H9 (cell line): ENCODE measurements around the gene SDR39U1. TPM values are rescaled to one million over a fixed set of nuclear protein-coding genes. Genes with fewer than 3 reads are reported as not detected.

Experiments
- DNase-seq: peaks from one replicate; pipeline ENCODE4 v3.0.0-alpha.2; 2017
- H2AFZ ChIP-seq: one replicate; pipeline ENCODE4 v1.6.1; 2013; ENCODE audit warnings: mild to moderate bottlenecking, low read length, control low read depth, moderate library complexity
- H2AK5ac ChIP-seq: 2 replicates; pipeline ENCODE4 v1.6.1; 2013; ENCODE audit warnings: low read length, control low read depth, mixed read lengths; ENCODE audit not compliant: insufficient read length
- H2BK120ac ChIP-seq: one replicate; pipeline ENCODE4 v1.6.1; 2013; ENCODE audit warnings: low read depth, mild to moderate bottlenecking, low read length, control low read depth, inconsistent platforms; ENCODE audit not compliant: poor library complexity, severe bottlenecking
- H2BK12ac ChIP-seq: 2 replicates; pipeline ENCODE4 v1.6.1; 2013; ENCODE audit warnings: low read length, control low read depth, mixed read lengths, low read depth; ENCODE audit not compliant: insufficient read length
- H2BK15ac ChIP-seq: 2 replicates; pipeline ENCODE4 v1.6.1; 2013; ENCODE audit warnings: low read depth, low read length, control low read depth
- H2BK20ac ChIP-seq: one replicate; pipeline ENCODE4 v1.6.1; 2013; ENCODE audit warnings: low read depth, mild to moderate bottlenecking, low read length, control low read depth, inconsistent platforms; ENCODE audit not compliant: poor library complexity, severe bottlenecking
- H2BK5ac ChIP-seq: 2 replicates; pipeline ENCODE4 v1.6.1; 2013; ENCODE audit warnings: low read length, control low read depth, mixed read lengths; ENCODE audit not compliant: insufficient read length
- H3K14ac ChIP-seq: 2 replicates; pipeline ENCODE4 v1.6.1; 2013; ENCODE audit warnings: low read length, control low read depth; ENCODE audit not compliant: insufficient read depth
- H3K18ac ChIP-seq: 2 replicates; pipeline ENCODE4 v1.6.1; 2013; ENCODE audit warnings: low read depth, mild to moderate bottlenecking, mixed read lengths, low read length, control low read depth; ENCODE audit not compliant: insufficient read length
- H3K23ac ChIP-seq: 2 replicates; pipeline ENCODE4 v1.6.1; 2013; ENCODE audit warnings: low read length, control low read depth, mixed read lengths, low read depth; ENCODE audit not compliant: insufficient read length
- H3K23me2 ChIP-seq: 2 replicates; pipeline ENCODE4 v1.6.1; 2013; ENCODE audit warnings: low read depth, mild to moderate bottlenecking, mixed read lengths, low read length, control low read depth; ENCODE audit not compliant: insufficient read length, poor library complexity, severe bottlenecking
- H3K27ac ChIP-seq: 2 replicates; pipeline ENCODE4 v1.5.1; 2013; ENCODE audit warnings: low read length, control low read depth, mixed read lengths, low read depth; ENCODE audit not compliant: insufficient read length
- H3K27me3 ChIP-seq: 2 replicates; pipeline ENCODE4 v1.6.1; 2013; ENCODE audit warnings: low read length, control low read depth, inconsistent platforms; ENCODE audit not compliant: insufficient read depth
- H3K4ac ChIP-seq: 2 replicates; pipeline ENCODE4 v1.6.1; 2013; ENCODE audit warnings: low read depth, mild to moderate bottlenecking, control low read depth, inconsistent platforms, low read length, moderate library complexity
- H3K4me1 ChIP-seq: 2 replicates; pipeline ENCODE4 v1.6.1; 2013; ENCODE audit warnings: low read length, control low read depth, inconsistent platforms; ENCODE audit not compliant: insufficient read depth
- H3K4me2 ChIP-seq: 2 replicates; pipeline ENCODE4 v1.6.1; 2013; ENCODE audit warnings: low read length, control low read depth, mixed read lengths; ENCODE audit not compliant: insufficient read length, insufficient read depth
- H3K56ac ChIP-seq: 2 replicates; pipeline ENCODE4 v1.6.1; 2013; ENCODE audit warnings: low read depth, mild to moderate bottlenecking, mixed read lengths, low read length, control low read depth; ENCODE audit not compliant: insufficient read length
- H3K79me1 ChIP-seq: 2 replicates; pipeline ENCODE4 v1.6.1; 2013; ENCODE audit warnings: low read depth, mild to moderate bottlenecking, moderate library complexity, low read length, control low read depth, inconsistent platforms; ENCODE audit not compliant: insufficient read depth, poor library complexity, severe bottlenecking
- H3K79me2 ChIP-seq: 2 replicates; pipeline ENCODE4 v1.6.1; 2013; ENCODE audit warnings: low read length, control low read depth, inconsistent platforms; ENCODE audit not compliant: insufficient read depth
- H3K9ac ChIP-seq: 2 replicates; pipeline ENCODE4 v1.6.1; 2013; ENCODE audit warnings: low read length, control low read depth, mixed read lengths; ENCODE audit not compliant: insufficient read length; ENCODE audit errors: extremely low read depth
- H3K9me3 ChIP-seq: one replicate; pipeline ENCODE4 v1.6.1; 2013; ENCODE audit warnings: low read depth, low read length, inconsistent platforms; ENCODE audit not compliant: control insufficient read depth
- H3T11ph ChIP-seq: one replicate; pipeline ENCODE4 v1.6.1; 2013; ENCODE audit warnings: mild to moderate bottlenecking, low read length, control low read depth, inconsistent platforms
- H4K20me1 ChIP-seq: one replicate; pipeline ENCODE4 v1.6.1; 2013; ENCODE audit not compliant: control insufficient read depth, insufficient read length, insufficient read depth
- H4K5ac ChIP-seq: 2 replicates; pipeline ENCODE4 v1.6.1; 2013; ENCODE audit warnings: low read depth, mild to moderate bottlenecking, mixed read lengths, low read length, control low read depth; ENCODE audit not compliant: insufficient read length
- H4K8ac ChIP-seq: replicated peaks from 2 replicates; pipeline ENCODE4 v1.6.1; 2013; ENCODE audit warnings: low read length, control low read depth, mixed read lengths, low read depth; ENCODE audit not compliant: insufficient read length
- H4K91ac ChIP-seq: 2 replicates; pipeline ENCODE4 v1.6.1; 2013; ENCODE audit warnings: low read depth, mild to moderate bottlenecking, moderate library complexity, mixed read lengths, low read length, control low read depth; ENCODE audit not compliant: insufficient read length
- H3K27ac Mint-ChIP-seq, 3 experiments: 2 replicates in 2 of 3; 3 replicates in 1 of 3; pipeline ENCODE4 v1.8.0; 2020 to 2021; ENCODE audit warnings: mixed read lengths in 3 of 3, mild to moderate bottlenecking in 1 of 3, moderate library complexity in 1 of 3
- H3K27me3 Mint-ChIP-seq: 2 replicates; pipeline ENCODE4 v1.8.0; 2021; ENCODE audit warnings: low read depth, mild to moderate bottlenecking, moderate library complexity, mixed read lengths
- H3K36me3 Mint-ChIP-seq, 3 experiments: 2 replicates in 2 of 3; 3 replicates in 1 of 3; pipeline ENCODE4 v1.8.0; 2020 to 2021; ENCODE audit warnings: low read depth in 3 of 3, mixed read lengths in 3 of 3; ENCODE audit not compliant: insufficient read depth in 1 of 3
- H3K4me1 Mint-ChIP-seq, 2 experiments: 2 replicates each; pipeline ENCODE4 v1.8.0; 2020; ENCODE audit warnings: mixed read lengths in 2 of 2
- H3K4me3 Mint-ChIP-seq, 2 experiments: 2 replicates in 1 of 2; 3 replicates in 1 of 2; pipeline ENCODE4 v1.8.0; 2020 to 2021; ENCODE audit warnings: mild to moderate bottlenecking in 2 of 2, mixed read lengths in 2 of 2, moderate library complexity in 1 of 2
- H3K9me3 Mint-ChIP-seq, 2 experiments: 2 replicates in 1 of 2; 3 replicates in 1 of 2; pipeline ENCODE4 v1.8.0; 2020; ENCODE audit warnings: mild to moderate bottlenecking in 2 of 2, mixed read lengths in 2 of 2, moderate library complexity in 1 of 2
- WGBS: extraction: QIAGEN DNeasy Blood & Tissue Kit; methylation state at CpG from one replicate; pipeline ENCODE4 v1.1.7; 2013; ENCODE audit warnings: missing lambda C conversion rate, low lambda C conversion rate, mixed read lengths; ENCODE audit not compliant: insufficient read length; ENCODE audit errors: extremely low coverage; 5-methylcytosine and 5-hydroxymethylcytosine counted together
- total RNA-seq: library from RNA; stranded (reverse); gene quantifications from 2 replicates; pipeline ENCODE4 v1.2.1, GENCODE V29; 2021
- TF ChIP-seq, protein P1 (sequence below): fragments of 200-600 bp; sonication (generic); conservative IDR thresholded peaks from 3 replicates; pipeline ENCODE4 v1.8.0; 2021; ENCODE audit warnings: antibody characterized with exemption, mild to moderate bottlenecking

Gene SDR39U1
- total RNA-seq, 1 experiment from 2014 or later: 56.2 TPM

DNA sequence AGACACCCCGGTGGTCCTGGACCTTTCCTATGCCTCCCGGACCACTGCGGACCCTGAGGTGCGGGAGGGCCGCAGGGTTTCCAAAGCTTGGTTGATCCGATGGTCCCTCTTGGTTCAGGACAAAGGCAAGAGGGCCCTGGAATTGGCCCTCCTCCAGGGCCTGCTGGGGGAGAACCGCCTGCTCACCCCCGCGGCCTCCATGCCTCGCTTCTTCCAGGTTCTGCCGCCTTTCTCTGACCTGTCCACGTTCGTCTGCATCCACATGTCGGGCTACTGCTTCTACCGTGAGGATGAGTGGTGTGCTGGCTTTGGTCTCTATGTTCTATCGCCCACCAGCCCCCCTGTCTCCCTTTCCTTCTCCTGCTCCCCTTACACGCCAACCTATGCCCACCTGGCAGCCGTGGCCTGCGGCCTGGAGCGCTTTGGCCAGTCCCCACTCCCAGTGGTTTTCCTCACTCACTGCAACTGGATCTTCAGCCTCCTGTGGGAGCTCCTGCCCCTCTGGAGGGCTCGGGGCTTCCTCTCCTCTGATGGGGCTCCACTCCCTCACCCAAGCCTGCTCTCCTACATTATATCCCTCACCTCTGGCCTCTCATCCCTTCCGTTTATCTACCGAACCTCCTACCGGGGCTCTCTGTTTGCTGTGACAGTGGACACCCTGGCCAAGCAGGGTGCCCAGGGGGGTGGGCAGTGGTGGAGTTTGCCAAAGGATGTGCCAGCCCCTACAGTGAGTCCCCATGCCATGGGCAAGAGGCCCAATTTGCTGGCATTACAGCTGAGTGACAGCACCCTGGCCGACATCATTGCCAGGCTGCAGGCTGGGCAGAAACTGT, 26.9 kb downstream of the SDR39U1 start:
- no peak overlapping the region for H3T11ph ChIP-seq
- H4K91ac ChIP-seq: no peak overlapping the region
- no peak overlapping the region for H3K4me2 ChIP-seq
- no peaks in the 10 kb centered on the region; the same call in 1 of the 2 replicates for H3K27me3 ChIP-seq
- TF ChIP-seq, protein P1, sequence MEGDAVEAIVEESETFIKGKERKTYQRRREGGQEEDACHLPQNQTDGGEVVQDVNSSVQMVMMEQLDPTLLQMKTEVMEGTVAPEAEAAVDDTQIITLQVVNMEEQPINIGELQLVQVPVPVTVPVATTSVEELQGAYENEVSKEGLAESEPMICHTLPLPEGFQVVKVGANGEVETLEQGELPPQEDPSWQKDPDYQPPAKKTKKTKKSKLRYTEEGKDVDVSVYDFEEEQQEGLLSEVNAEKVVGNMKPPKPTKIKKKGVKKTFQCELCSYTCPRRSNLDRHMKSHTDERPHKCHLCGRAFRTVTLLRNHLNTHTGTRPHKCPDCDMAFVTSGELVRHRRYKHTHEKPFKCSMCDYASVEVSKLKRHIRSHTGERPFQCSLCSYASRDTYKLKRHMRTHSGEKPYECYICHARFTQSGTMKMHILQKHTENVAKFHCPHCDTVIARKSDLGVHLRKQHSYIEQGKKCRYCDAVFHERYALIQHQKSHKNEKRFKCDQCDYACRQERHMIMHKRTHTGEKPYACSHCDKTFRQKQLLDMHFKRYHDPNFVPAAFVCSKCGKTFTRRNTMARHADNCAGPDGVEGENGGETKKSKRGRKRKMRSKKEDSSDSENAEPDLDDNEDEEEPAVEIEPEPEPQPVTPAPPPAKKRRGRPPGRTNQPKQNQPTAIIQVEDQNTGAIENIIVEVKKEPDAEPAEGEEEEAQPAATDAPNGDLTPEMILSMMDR: no peak
- no peak overlapping the region for H3K27ac ChIP-seq
- H3K23ac ChIP-seq: no peak overlapping the region
- Mint-ChIP-seq H3K27ac (peak overlapping the region in 1 of 3 experiments; percentile 74; a peak in 1 of 7 replicates), H3K27me3 (peaks cover 18% of the 10 kb centered on the region), H3K36me3 (peaks cover 15 to 33% (median 24%) of the 10 kb centered on the region in 3 experiments; a peak in 6 of 7 replicates), H3K4me1 (peaks cover 2 to 3% of the 10 kb centered on the region in 2 experiments; a peak in 1 of 4 replicates), H3K9me3 (no peaks in the 10 kb centered on the region), H3K4me3 (no peak overlapping the region)
- H4K5ac ChIP-seq: no peak overlapping the region
- no peak overlapping the region for H2BK5ac ChIP-seq
- H4K20me1 ChIP-seq: no peaks in the 10 kb centered on the region
- H2AK5ac ChIP-seq: no peak overlapping the region
- H3K4me1 ChIP-seq: no peaks in the 10 kb centered on the region
- no peak overlapping the region for H2AFZ ChIP-seq
- no peak overlapping the region for H2BK20ac ChIP-seq
- no peak for DNase-seq
- H3K14ac ChIP-seq: no peak overlapping the region
- no peaks in the 10 kb centered on the region for H3K23me2 ChIP-seq
- no peaks in the 10 kb centered on the region for H3K9me3 ChIP-seq
- WGBS: no CpG with 5 or more reads among the region's 25 CpGs
- H3K18ac ChIP-seq: no peak overlapping the region
- no peak overlapping the region for H2BK15ac ChIP-seq
- H3K9ac ChIP-seq: no peak overlapping the region
- H3K79me1 ChIP-seq: no peaks in the 10 kb centered on the region
- no peaks in the 10 kb centered on the region for H3K79me2 ChIP-seq
- no peak overlapping the region for H2BK12ac ChIP-seq
- no peak overlapping the region for H4K8ac ChIP-seq
- H3K4ac ChIP-seq: no peak overlapping the region
- H2BK120ac ChIP-seq: no peak overlapping the region
- no peak overlapping the region for H3K56ac ChIP-seq
